CD14-positive monocyte (primary cell): ENCODE measurements around the gene PAX7. TPM values are rescaled to one million over a fixed set of nuclear protein-coding genes. Genes with fewer than 3 reads are reported as not detected.

Experiments
- DNase-seq, 3 donors: peaks; one replicate each; pipeline ENCODE4 v3.0.0-alpha.2; 2011 to 2022
- H2AFZ ChIP-seq: 2 replicates; pipeline ENCODE4 v1.6.0; 2012; ENCODE audit warnings: mild to moderate bottlenecking, low read depth, low read length, inconsistent platforms; ENCODE audit not compliant: insufficient read depth, poor library complexity, severe bottlenecking
- H3K27ac ChIP-seq, 2 donors: 1 replicate in 1 of 2; 2 replicates in 1 of 2; pipeline ENCODE4 v1.5.1; 2012 to 2013; ENCODE audit warnings: low read length in 2 of 2, control low read depth in 1 of 2, inconsistent platforms in 1 of 2, low read depth in 1 of 2, mild to moderate bottlenecking in 1 of 2
- H3K27me3 ChIP-seq, 2 donors: one replicate each; pipeline versions ENCODE4 v1.6.0 to v1.6.1; 2011 to 2013; ENCODE audit warnings: low read length in 2 of 2; ENCODE audit not compliant: control insufficient read depth in 2 of 2, insufficient read depth in 2 of 2
- H3K36me3 ChIP-seq, 2 donors: replicated peaks in 1 of 2; 1 replicate in 1 of 2; 2 replicates in 1 of 2; pipeline versions ENCODE4 v1.5.1 to v1.6.1; 2012 to 2013; ENCODE audit warnings: low read length in 2 of 2, control low read depth in 1 of 2, inconsistent platforms in 1 of 2, mild to moderate bottlenecking in 1 of 2; ENCODE audit not compliant: insufficient read depth in 2 of 2, control insufficient read depth in 1 of 2
- H3K4me1 ChIP-seq, 2 donors: 1 replicate in 1 of 2; 2 replicates in 1 of 2; pipeline versions ENCODE4 v1.5.1 to v1.6.1; 2012 to 2013; ENCODE audit warnings: low read length in 2 of 2, control low read depth in 1 of 2, inconsistent platforms in 1 of 2, mild to moderate bottlenecking in 1 of 2, moderate library complexity in 1 of 2; ENCODE audit not compliant: insufficient read depth in 2 of 2, control insufficient read depth in 1 of 2
- H3K4me2 ChIP-seq: replicated peaks from 2 replicates; pipeline ENCODE3; 2012; ENCODE audit warnings: low read length, moderate library complexity, mild to moderate bottlenecking; ENCODE audit not compliant: poor library complexity, severe bottlenecking; ENCODE audit errors: extremely low read depth
- H3K4me3 ChIP-seq, 3 experiments: fragments of 200-600 bp in 1 of 3; sonication (generic) in 1 of 3; replicated peaks in 1 of 3; 1 replicate in 2 of 3; 2 replicates in 1 of 3; pipeline ENCODE4 v1.5.1; 2011 to 2013; ENCODE audit warnings: low read length in 3 of 3, mild to moderate bottlenecking in 3 of 3, control low read depth in 2 of 3, low read depth in 2 of 3, inconsistent platforms in 1 of 3, moderate library complexity in 1 of 3
- H3K79me2 ChIP-seq: 2 replicates; pipeline ENCODE4 v1.6.0; 2012; ENCODE audit warnings: mild to moderate bottlenecking, control low read depth, inconsistent platforms, low read length, moderate library complexity; ENCODE audit not compliant: insufficient read depth
- H3K9ac ChIP-seq: 2 replicates; pipeline ENCODE4 v1.6.0; 2017; ENCODE audit warnings: low read length, mild to moderate bottlenecking; ENCODE audit not compliant: insufficient read depth, poor library complexity, severe bottlenecking
- H3K9me3 ChIP-seq, 2 donors: replicated peaks in 1 of 2; 1 replicate in 1 of 2; 2 replicates in 1 of 2; pipeline versions ENCODE4 v1.5.1 to v1.6.1; 2012 to 2013; ENCODE audit warnings: low read length in 2 of 2, control low read depth in 1 of 2; ENCODE audit not compliant: control insufficient read depth in 1 of 2, insufficient read depth in 1 of 2
- H4K20me1 ChIP-seq: 2 replicates; pipeline ENCODE4 v1.6.0; 2012; ENCODE audit warnings: mild to moderate bottlenecking, low read length, control low read depth, moderate library complexity; ENCODE audit not compliant: insufficient read depth
- H3K27ac Mint-ChIP-seq, 7 donors: one replicate each; pipeline ENCODE4 v1.8.0; 2020; ENCODE audit warnings: mild to moderate bottlenecking in 7 of 7, mixed read lengths in 7 of 7, moderate library complexity in 6 of 7, inconsistent platforms in 2 of 7
- H3K27me3 Mint-ChIP-seq, 3 donors: one replicate each; pipeline ENCODE4 v1.8.0; 2021 to 2022; ENCODE audit warnings: low read depth in 3 of 3, mild to moderate bottlenecking in 3 of 3, mixed read lengths in 3 of 3, moderate library complexity in 3 of 3, inconsistent platforms in 1 of 3
- H3K36me3 Mint-ChIP-seq, 2 donors: one replicate each; pipeline ENCODE4 v1.8.0; 2020; ENCODE audit warnings: mixed read lengths in 2 of 2, inconsistent platforms in 1 of 2, mild to moderate bottlenecking in 1 of 2
- H3K4me1 Mint-ChIP-seq: one replicate; pipeline ENCODE4 v1.8.0; 2020; ENCODE audit warnings: mild to moderate bottlenecking, mixed read lengths
- H3K4me3 Mint-ChIP-seq, 2 donors: one replicate each; pipeline ENCODE4 v1.8.0; 2020; ENCODE audit warnings: mild to moderate bottlenecking in 2 of 2, mixed read lengths in 2 of 2, moderate library complexity in 1 of 2
- H3K9me3 Mint-ChIP-seq, 7 donors: one replicate each; pipeline ENCODE4 v1.8.0; 2020 to 2022; ENCODE audit warnings: mixed read lengths in 7 of 7, mild to moderate bottlenecking in 6 of 7, moderate library complexity in 6 of 7, inconsistent platforms in 2 of 7
- WGBS: methylation state at CpG from one replicate; pipeline ENCODE4 v1.1.5; 2013; ENCODE audit warnings: missing lambda C conversion rate; ENCODE audit not compliant: insufficient coverage; 5-methylcytosine and 5-hydroxymethylcytosine counted together
- intact Hi-C, 2 donors: fragments of 100-400 bp; cut with micrococcal nuclease; formaldehyde crosslinking; loops; one replicate each; pipeline versions ENCODE4 v1.15.0 to v1.15.1; 2023
- polyA plus RNA-seq, 3 donors: library from polyadenylated mRNA; depleted of rRNA in 1 of 3; unstranded in 2 of 3; stranded (reverse) in 1 of 3; fragments of 300-500 nt in 2 of 3; fragments of >200 nt in 1 of 3; fragmentation: Illumina TruSeq in 2 of 3; gene quantifications; 1 replicate in 2 of 3; 2 replicates in 1 of 3; pipeline ENCODE4 v1.2.3, GENCODE V29; 2012 to 2021
- TF ChIP-seq, protein P1 (sequence below): fragments of 200-600 bp; IDR thresholded peaks from one replicate; pipeline ENCODE4 v1.8.0; 2022; ENCODE audit warnings: antibody characterized with exemption, mild to moderate bottlenecking

PAX7 gene
- polyA plus RNA-seq, 3 donors: not detected

DNA sequence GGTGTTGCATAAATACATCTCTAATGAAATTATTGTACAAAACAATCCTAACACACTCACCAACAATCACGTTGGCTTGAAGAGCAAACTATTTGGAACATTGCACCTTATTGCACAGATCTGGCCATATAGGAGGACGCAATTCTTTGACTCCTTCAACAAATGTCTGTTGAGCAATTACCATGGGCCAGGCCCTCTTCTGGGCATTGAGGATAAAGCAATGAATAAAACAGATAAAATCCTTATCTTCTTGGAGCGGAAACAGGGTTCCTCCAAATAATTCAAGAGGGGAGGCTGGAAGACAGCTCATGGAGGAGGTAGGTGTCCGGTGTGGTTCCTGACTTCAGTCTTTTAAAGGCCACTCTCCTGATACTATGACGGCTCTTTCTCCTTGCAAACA is 43.3 kb downstream of the PAX7 start:
- no peaks in the 10 kb centered on the region for H3K9me3 ChIP-seq
- peak overlapping the region in 1 of 7 donors; percentile 16 for H3K27ac Mint-ChIP-seq
- TF ChIP-seq, protein P1, sequence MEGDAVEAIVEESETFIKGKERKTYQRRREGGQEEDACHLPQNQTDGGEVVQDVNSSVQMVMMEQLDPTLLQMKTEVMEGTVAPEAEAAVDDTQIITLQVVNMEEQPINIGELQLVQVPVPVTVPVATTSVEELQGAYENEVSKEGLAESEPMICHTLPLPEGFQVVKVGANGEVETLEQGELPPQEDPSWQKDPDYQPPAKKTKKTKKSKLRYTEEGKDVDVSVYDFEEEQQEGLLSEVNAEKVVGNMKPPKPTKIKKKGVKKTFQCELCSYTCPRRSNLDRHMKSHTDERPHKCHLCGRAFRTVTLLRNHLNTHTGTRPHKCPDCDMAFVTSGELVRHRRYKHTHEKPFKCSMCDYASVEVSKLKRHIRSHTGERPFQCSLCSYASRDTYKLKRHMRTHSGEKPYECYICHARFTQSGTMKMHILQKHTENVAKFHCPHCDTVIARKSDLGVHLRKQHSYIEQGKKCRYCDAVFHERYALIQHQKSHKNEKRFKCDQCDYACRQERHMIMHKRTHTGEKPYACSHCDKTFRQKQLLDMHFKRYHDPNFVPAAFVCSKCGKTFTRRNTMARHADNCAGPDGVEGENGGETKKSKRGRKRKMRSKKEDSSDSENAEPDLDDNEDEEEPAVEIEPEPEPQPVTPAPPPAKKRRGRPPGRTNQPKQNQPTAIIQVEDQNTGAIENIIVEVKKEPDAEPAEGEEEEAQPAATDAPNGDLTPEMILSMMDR: no peak
- no peaks in the 10 kb centered on the region for H3K36me3 Mint-ChIP-seq
- intact Hi-C loops: no loop called here
- H3K27ac ChIP-seq: no peak overlapping the region
- no peaks in the 10 kb centered on the region for H3K36me3 ChIP-seq
- H3K79me2 ChIP-seq: no peaks in the 10 kb centered on the region
- peaks cover 21 to 39% (median 37%) of the 10 kb centered on the region in 3 donors for H3K27me3 Mint-ChIP-seq
- no peak overlapping the region for H3K4me3 Mint-ChIP-seq
- H3K4me2 ChIP-seq: no peak overlapping the region
- peaks cover 3% of the 10 kb centered on the region for H3K4me1 Mint-ChIP-seq
- WGBS: 67% methylated on average over 1 of the region's 5 CpGs
- no peak overlapping the region for H3K4me3 ChIP-seq
- no peak overlapping the region for H3K9ac ChIP-seq
- H3K9me3 Mint-ChIP-seq: no peaks in the 10 kb centered on the region
- DNase-seq: no peak
- H4K20me1 ChIP-seq: no peaks in the 10 kb centered on the region
- H2AFZ ChIP-seq: no peak overlapping the region
- peaks cover 0 to 2% of the 10 kb centered on the region in 2 donors for H3K27me3 ChIP-seq
- no peaks in the 10 kb centered on the region for H3K4me1 ChIP-seq

DNA sequence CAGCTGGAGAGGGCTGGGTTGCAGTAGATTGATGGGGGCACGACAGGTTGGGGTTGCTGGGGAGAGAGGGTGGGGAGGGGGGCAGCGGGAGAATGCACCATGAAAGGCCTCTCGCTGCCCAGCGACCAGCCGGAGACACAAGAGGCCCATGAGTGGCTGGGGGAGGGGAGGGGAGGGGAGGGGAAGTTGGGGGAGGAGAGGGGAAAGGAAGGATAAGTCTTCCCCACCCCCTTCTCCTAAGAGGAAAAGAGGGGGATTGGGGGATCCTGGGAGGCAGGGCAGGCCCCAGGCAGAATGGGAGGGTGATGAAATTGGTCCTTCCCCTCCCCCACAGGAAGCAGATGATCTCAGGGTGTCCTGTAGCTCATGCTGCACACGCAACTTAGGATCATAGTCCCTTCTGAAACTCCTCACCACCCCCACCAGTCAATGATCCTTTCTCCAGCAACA is 45.7 kb downstream of the PAX7 start:
- H3K4me3 ChIP-seq: no peak overlapping the region
- peaks cover 0 to 2% of the 10 kb centered on the region in 2 donors for H3K9me3 ChIP-seq
- H3K79me2 ChIP-seq: no peaks in the 10 kb centered on the region
- no peaks in the 10 kb centered on the region for H3K4me1 ChIP-seq
- Mint-ChIP-seq H3K9me3 (peaks cover 3 to 5% (median 3%) of the 10 kb centered on the region in 7 donors), H3K4me1 (peaks cover 3% of the 10 kb centered on the region), H3K36me3 (no peaks in the 10 kb centered on the region), H3K27me3 (peaks cover 18 to 34% (median 32%) of the 10 kb centered on the region in 3 donors), H3K4me3 (peak overlapping the region in 1 of 2 donors; percentile 2), H3K27ac (no peak overlapping the region)
- no peak for DNase-seq
- H3K27ac ChIP-seq: no peak overlapping the region
- no peak overlapping the region for H2AFZ ChIP-seq
- H3K36me3 ChIP-seq: no peaks in the 10 kb centered on the region
- H3K27me3 ChIP-seq: peaks cover 0 to 2% of the 10 kb centered on the region in 2 donors
- WGBS: 7% methylated on average over 2 of the region's 6 CpGs
- no peaks in the 10 kb centered on the region for H4K20me1 ChIP-seq
- H3K9ac ChIP-seq: no peak overlapping the region
- TF ChIP-seq, protein P1: no peak
- no peak overlapping the region for H3K4me2 ChIP-seq
- intact Hi-C loops: no loop called here
